Caki2 (cell line): ENCODE results near the gene C2CD4D. TPM values are rescaled to one million over a fixed set of nuclear protein-coding genes. Genes with fewer than 3 reads are reported as not detected.
A peak's percentile ranks its signal among the peaks of the same experiment; 100 is the strongest.

Source experiments
- DNase-seq: peaks from one replicate; pipeline ENCODE4 v3.0.0-alpha.2; 2015; ENCODE audit warnings: low read depth
- in situ Hi-C: cut with HindIII; loops from 2 replicates; pipeline ENCODE4 v1.10.0; 2016; ENCODE audit warnings: low sequenced_read_pairs, low pct_unique_long_range_greater_than_20kb, mixed read lengths
- total RNA-seq: library from RNA; depleted of rRNA; stranded (reverse); fragments of >200 nt; shearing (Covaris generic); gene quantifications from 2 replicates; pipeline ENCODE4 v1.2.3, GENCODE V29; 2014; ENCODE audit warnings: low replicate concordance

C2CD4D gene
- total RNA-seq, 1 experiment from 2014 or later = not detected

DNA sequence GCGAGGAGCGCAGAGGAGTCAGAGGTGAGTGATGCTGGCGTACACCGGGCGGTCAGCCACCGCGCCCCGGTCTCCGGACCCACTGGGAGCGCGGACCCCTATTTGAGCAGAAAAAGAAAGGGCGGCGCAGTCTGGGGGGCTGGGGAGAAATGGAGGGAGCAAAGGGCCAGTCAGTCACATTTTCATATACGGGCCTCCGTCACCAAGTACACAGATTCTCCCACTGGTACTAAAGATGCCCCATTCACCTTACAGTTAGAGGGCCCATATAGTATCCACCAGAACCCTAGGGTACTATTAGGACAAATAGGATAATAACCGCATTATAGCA is 573 bp downstream of the C2CD4D start:
- in situ Hi-C loops = no loop called here
- DNase-seq = no peak

DNA sequence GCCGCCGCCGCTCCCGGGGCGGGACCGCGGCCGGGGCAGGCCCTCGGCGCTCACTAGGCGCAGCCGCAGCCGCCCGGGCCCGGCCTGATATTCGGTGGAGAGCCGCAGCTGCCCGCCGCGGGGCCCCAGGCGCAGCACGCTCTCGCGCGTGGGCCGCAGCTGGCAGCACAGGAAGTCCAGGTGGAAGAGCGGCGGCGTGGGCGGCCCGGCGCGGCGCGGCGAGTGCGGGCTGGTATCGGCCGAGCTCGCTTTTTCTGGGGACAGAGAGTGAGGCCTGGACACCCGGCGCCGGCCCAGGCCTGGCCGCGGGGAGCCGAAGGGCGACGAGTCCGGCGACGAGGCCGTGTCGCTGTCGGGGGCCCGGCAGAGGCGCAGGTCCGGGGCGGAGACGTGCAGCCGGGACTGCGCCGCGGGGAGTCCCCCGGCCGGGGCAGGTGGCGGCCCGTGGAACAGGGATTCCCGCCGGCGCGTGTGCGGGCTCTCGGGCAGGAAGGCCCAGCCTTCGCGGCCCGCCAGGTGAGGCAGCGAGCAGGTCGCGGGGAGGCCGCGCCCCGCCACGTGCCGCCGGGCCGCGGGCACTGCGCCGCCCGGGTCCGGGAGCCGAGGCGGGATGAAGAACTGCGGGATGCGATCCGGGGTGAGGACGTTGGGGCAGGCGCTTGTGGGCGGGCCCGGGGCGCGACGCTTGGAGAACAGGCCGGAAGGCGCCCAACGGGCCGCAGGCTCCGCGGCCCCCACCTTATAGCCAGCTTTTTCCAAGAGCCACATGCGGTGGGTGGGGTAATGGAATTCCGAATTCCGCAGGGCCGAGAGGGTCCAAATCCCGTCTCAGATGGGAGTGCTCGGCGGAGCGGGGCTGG is 1.2 kb downstream of the C2CD4D start:
- in situ Hi-C loops = no loop called here
- DNase-seq = no peak

DNA sequence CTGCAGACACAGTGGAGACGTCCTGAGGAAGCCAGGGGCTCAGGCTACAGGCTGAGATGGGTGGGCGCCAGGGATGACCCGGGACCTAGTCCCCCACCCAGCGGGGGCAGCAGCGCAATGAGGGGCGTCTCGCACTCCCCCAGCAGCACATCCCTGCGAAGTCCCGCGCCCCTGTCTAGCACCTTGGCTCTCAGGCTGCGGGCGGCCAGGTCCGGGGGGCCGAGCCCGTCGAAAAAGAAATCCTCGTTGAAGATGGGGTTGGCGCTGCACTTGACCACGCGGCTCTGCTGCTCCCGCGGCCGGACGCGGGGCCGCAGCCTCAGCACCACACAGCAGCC is 1.8 kb downstream of the C2CD4D start:
- in situ Hi-C loops = no loop called here
- DNase-seq = no peak

DNA sequence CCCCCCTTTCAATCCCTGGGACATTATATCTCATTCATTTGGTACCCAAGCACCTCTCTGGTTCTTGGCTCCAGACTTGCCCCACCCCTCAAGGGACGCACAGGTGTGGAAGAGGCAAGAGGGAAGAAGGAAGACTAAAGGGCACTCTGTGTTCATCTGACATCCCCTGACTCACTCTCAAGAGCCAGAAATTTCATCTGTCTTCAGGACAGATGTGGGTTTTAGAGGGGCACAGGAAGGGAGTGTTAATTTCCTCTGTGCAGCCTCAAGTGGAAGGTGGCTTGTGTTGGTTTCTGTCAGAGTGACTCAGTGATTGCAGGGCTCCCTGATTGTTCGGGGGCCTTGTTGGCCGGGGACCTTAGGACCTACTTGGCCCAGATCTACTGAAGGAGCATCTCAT is 2.4 kb downstream of the C2CD4D start:
- DNase-seq = peak; percentile 4
- in situ Hi-C loops = no loop called here

DNA sequence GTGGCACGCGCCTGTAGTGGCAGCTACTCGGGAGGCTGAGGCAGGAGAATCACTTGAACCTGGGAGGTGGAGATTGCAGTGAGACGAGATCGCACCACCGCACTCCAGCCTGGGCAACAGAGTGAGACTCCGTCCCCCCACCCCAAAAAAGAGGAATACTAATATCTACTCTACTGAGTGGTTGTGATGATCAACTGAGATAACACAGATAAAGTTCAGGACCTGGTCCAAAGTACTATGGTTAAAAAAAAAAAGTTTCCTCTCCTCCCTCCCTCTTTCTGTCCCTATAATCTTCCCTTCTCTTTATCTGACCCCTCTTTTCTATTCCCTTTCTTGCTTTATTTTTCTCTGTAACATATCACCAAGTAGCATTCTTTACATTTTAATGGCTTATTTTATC is 4.0 kb downstream of the C2CD4D start:
- DNase-seq = no peak
- in situ Hi-C loops = no loop called here

DNA sequence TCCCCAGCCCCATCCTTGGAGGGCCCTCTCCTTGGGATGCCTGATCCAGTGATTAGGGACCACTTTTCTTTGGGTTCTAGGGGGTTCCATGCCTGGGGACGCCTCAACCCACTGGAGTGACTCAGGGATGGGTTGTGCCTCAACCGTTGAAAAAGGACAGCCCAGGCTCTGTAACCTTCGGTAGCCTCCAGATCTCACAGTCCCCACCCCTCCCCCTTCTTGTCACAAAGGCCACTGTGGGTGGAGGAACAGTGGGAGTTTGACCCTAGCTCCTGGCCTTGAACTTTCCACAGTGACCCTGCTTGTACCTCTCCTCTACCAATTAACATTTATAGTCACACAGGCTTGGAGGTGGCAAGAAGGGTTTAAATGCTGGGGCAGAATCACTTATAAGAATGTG is 5.4 kb downstream of the C2CD4D start:
- in situ Hi-C loops = no loop called here
- DNase-seq = no peak

DNA sequence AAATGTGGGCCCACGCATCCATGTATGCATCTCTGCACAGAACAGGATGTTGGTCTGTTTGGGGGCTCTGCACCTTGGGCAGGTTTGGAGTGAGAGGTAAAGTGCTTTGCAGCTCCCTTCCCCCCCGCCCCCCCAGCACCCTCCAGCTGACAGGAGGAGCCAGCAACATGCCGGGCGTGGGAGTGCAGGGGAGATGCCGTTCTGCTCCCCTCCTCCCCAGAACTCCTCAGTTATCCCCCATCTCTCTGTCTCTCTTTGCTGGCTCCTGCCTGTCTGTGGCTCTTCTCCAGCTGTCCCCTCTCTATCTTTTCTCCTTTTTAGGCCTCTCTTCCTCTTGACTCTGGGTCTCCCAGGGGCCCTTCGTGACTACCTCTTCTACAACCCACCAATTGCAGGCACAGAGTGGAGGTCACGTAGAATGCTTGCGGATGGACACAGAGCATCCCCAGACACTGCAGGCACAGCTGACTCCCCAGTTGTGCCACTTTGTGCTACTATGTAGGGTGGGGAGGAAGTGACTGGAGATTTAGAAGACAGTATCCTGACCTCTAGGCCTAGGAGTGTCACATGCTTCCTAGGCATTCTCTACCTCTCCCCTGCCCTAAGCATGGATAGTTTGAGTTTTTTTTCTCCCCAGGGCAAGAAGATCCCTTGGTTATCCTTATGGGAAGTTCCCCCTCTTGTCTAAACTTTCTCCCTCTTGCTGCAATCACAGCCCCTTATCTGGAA is 6.3 kb downstream of the C2CD4D start:
- no peak for DNase-seq
- in situ Hi-C loops = no loop called here

DNA sequence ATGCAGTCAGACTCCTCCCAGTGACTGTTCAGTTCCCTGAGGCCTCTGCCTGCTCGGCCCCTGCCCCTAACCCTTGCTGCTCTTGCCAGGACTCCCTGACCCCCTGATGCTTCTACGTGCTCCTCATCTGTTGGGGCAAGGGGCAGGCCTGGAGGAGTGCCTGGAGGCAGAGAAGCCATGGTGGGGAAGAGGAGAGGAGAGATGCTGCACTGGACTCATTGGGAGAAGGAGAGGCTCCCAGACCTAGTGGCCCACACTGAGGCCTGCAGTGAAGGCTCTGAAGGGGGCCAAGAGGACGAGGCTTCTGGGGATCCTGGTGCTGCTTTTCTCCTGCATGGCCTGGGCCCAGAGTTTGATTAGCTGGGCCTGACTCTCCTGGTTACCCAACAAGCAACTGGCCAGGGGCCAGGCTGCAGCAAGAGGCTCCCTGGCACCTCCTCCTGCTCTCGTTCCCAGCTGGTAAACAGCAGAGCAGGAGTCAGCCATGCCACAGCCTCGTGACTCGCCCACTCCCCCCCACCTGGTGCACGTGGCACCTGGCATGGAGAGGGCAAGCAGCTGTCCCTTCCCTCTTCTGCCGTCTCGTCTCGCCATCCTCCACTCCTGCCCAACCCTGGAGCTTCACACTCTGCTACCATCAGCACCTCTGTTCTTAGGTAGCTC is 7.2 kb downstream of the C2CD4D start:
- DNase-seq = peak; percentile 39
- in situ Hi-C loops = no loop called here

DNA sequence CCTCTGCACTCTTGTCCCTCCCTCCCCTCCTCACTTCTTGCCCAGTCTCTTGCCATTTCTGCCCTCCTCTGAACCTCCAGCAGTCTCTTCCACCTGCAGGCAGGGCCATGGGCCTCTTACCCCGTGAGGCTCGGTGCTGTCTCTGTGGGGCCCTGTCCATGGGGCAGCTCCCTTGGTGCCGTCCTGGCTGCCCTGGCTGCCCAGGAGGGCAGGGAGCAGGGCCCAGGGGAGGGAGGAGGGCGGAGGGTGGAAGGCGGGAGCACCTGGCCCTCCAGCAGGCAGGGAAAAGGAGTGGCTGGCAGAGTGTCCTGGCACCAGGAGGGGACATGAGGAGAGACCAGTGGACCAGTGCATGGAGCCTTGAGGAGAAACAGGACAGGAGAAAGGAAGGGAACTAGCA is 8.0 kb downstream of the C2CD4D start, which contains the start of gene RORC:
TSS of gene RORC (minus strand) at position 198 of the 400 bp plus-strand sequence. CDS start at position 160, 38 bp downstream.
- DNase-seq = no peak
- in situ Hi-C loops = no loop called here

DNA sequence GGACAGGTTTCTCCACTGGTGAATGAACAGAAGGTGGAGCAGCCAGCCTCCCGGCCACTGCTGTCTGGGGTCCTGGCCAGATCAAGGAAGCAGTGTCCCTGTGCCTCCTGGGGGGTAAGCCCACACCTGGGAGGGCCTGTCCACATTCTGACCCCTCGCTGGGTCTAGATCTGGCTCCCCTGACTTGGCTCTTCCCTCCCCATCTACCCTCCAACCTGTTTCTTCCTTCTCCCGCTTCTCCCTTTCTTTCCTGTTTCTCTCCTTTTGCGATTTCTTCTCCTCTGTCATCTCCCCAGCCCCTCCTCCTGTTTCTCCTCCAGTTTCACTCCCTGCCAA is 8.4 kb downstream of the C2CD4D start:
- in situ Hi-C loops = no loop called here
- no peak for DNase-seq

DNA sequence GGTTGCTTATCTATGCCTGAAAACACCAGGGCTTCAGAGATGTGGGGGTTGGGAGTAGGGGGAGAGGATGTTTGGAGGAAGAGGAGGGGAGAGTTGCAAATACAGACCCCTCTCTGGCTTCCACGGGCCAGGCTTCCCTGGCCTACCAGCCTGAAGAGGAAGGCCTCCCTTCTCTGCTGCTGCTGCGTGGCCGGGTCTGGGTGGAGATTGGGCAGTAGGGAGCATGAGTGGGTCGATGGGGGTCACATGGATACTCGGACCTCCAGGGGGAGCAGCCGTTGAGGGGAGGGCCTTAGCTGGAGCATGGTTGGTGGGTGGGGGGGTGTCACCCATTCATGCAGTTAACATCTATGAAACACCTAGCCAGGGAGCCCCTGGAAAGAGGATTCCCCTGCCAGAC is 9.6 kb downstream of the C2CD4D start:
- in situ Hi-C loops = no loop called here
- DNase-seq = no peak

DNA sequence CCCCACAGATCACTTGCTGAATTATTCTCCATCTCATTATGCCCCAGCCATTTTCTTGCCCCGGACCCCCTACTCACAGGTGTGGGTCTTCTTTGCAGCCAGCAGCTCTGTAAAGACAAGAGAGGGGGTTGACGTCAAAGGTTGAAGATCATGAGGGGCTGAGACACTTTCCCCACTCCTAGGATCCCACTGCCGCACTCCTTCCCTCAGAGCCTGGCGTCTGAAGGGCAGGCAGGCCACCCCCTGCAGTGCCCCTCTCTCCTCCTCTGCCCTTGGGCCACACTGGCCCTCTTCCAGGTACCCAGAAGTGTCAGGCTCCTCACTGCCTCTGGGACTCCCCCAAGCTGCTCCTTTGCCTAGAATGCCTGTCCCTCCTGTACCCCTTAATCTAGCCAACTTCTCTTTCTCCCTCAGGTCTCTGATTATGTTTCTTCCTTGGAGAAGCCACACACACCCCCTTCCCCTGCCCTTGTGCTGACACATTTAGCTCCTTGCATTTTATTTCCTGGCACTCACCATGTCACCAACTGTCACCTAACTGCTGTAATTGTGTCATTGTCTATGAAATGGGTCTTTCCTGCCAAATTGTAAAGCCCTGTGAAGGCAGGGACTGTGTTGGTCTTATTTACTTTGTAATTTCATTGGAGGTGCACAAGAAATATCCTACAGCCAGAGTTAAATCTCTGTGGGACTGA is 10.1 kb downstream of the C2CD4D start:
- in situ Hi-C loops = no loop called here
- no peak for DNase-seq

DNA sequence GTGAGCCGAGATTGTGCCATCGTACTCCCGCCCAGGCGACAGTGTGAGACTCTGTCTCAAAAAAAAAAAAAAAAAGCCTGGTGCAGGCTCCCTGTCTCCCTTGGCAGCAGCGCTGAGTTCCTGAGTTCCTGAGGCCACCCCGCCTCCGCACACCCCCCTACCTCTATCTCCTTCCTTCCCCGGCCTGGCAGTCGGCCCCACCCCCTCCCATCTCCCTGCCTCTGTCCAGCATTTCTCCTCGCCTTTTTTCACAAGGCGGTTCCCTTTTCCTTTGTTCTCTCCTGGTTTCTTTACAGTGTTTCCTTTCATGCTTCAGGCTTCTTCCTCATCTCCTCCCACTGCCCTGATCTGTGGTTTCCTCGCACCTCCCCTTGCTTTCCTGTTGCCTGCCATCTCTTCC is 10.7 kb downstream of the C2CD4D start:
- DNase-seq = no peak
- in situ Hi-C loops = no loop called here

DNA sequence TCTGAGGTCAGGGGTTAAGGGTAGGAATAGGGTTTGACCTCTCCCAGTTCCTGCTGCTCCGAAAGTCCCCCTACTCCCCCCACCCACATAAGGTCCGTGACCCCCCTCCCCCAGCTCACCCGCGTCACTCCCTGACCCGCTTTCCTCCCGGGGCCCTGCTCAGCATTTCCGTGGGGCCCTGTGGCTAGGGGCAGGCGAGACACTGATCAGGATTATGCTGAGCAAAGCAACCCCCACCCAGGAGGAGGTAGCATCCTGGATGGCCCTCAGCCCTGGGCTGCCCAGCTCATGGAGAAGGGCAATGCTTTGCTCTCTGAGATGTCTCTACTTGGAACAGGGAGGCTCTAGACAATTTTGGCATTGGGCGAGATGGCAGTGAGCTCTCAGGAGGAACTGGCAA is 11.8 kb downstream of the C2CD4D start:
- no peak for DNase-seq
- in situ Hi-C loops = no loop called here

DNA sequence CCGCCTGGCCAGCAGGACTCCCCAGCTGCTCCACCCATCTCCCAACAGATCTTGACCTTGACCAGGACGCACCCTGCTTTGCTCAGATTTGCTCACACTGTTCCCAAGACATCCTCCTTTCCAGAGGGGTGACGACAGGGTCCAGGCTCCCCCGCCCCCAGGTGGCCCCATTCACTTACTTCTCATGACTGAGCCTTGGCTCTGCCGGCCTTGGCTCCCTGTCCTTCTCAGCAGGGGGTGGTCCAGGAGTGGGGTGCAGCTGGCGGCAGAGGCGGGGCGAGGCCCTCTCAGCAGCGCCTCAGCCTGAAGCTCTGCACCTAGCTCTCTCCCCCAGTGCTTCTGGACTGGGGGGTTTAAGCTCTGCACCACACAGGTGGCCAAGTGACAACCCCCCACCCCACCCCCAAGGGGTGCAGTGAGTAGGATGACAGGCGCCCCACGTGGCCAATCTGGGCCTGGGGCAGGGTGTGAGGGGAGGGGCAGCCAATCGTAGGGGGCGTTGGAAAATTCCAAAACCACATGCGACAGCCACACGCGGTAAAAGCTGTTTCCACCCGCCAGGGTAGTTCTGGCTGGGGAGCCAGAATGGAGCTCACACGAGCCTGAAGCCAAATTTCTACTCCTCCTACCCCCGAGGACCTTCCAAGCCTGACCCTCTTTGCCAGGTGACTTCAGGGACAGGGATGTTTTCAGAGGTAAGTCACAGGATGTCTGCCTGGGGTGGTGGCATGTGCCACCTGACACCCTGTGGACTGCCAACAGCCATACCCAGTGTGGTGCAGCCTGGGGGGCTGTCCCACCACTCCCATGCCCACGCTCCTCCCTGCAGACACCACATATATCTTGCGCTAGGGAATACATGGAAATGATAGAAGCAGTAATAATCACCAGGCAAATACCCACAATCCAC is 13.6 kb downstream of the C2CD4D start:
- in situ Hi-C loops = no loop called here

DNA sequence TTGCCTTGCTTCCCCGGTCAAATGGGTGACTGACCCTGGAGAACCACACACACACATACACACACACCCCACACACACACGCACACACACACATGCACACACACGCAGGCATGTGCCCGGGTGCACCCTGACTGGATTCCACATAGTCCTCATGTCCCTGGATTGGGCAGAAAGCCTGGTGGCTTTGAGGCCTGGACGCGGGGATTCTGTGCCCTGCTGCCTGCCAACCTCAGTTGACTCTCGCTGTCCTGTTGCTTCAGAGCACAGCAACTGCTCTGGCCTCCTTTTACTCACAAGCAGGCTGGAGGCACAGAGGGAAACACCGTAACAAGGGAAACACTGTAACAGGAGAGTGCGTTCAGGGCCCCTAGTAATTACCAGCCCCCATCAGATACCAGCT is 14.4 kb downstream of the C2CD4D start:
- in situ Hi-C loops = no loop called here
- DNase-seq = no peak

More for the DNA sequence above, 13.6 kb downstream of the C2CD4D start:
- no peak for DNase-seq

DNA sequence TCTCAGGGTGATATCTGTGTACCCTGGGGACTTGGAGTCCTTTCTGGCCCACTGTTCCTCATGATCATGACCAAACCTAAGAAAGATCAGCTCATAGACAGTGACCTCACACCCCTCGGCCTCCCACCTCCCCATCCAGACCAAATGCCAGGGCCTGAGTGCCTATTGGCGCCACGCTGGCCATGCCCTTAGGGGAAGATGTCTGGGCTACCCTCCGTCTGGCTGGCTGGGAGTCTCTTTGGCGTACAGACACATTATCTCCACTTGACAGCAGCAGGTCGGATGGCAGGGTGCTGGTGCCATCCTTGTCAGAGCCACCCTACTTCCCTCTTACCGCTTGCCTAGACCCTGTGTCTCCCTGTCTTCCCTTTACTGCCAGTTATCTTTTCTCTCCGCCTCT is 16.4 kb downstream of the C2CD4D start:
- DNase-seq = no peak
- in situ Hi-C loops = no loop called here

DNA sequence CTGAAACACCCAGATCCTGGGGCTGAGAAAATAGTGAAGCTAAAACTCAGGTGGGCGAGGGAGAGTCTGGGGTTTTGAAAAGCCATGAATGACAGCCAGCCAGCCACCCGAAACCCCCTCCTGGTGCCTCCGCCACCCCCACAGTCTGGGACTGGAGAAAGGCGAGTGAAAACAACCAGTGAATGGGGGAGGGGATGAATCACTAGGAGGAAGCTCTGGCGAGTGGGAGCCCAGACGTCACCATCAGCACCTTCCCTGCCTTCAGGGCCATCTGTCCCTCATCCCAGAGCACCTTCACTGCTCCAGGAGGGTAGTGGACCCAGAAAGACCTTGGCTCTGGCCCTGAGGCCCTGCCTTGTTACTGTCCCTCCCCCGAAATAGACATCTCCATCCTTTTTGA is 17.2 kb downstream of the C2CD4D start:
- no peak for DNase-seq
- in situ Hi-C loops = no loop called here
